GM12878 (cell line): ENCODE results near the gene OGFOD2. TPM values are rescaled to one million over a fixed set of nuclear protein-coding genes. Genes with fewer than 3 reads are reported as not detected.

Source experiments
- ATAC-seq: fragments of 200-7000 bp; cut with Tn5 transposase; 3 replicates; pipeline ENCODE4 v1.9.1; 2020; ENCODE audit warnings: mild to moderate bottlenecking, moderate library complexity
- BruUV-seq: library from RNA; stranded (reverse); fragments of 400-500 nt; replicated peaks from 2 replicates; lab custom pipeline; 2021; lab: Mats Ljungman, UMichigan
- CTCF ChIA-PET: fragments of 300-600 bp; sonication (Branson Sonifier 250); formaldehyde crosslinking; extraction: SDS; loops from one replicate; lab custom pipeline; 2021; ENCODE audit warnings: inconsistent platforms; lab: Yijun Ruan, JAX
- POLR2A ChIA-PET: fragments of 350-600 bp; formaldehyde crosslinking; extraction: SDS; loops from one replicate; lab custom pipeline; 2021; ENCODE audit warnings: inconsistent platforms; lab: Charles Lee
- RAD21 ChIA-PET: fragments of 300-600 bp; sonication (Branson Sonifier 250); formaldehyde crosslinking; loops from one replicate; lab custom pipeline; 2023; ENCODE audit warnings: antibody characterized with exemption; ENCODE audit not compliant: unreplicated experiment; lab: Charles Lee
- SMC1A ChIA-PET: fragments of 300-600 bp; sonication (Branson Sonifier 250); formaldehyde crosslinking; loops from one replicate; lab custom pipeline; 2023; ENCODE audit not compliant: unreplicated experiment, uncharacterized antibody; lab: Charles Lee
- DNase-seq: peaks from one replicate; pipeline ENCODE4 v3.0.0-alpha.2; 2011; ENCODE audit warnings: low read depth, low spot score
- FAIRE-seq: peaks from 3 replicates; lab custom pipeline; 2011; peaks lifted over from hg19 to GRCh38; lab: Jason Lieb, UNC
- H2AFZ ChIP-seq: 2 replicates; pipeline ENCODE4 v1.6.0; 2011; ENCODE audit warnings: low read depth, low read length, control low read depth; ENCODE audit not compliant: control insufficient read depth
- H3K27ac ChIP-seq: 2 replicates; pipeline ENCODE4 v1.5.1; 2011; ENCODE audit warnings: control low read depth; ENCODE audit not compliant: control insufficient read depth, insufficient read depth
- H3K27me3 ChIP-seq, 2 experiments: replicated peaks in 1 of 2; 2 replicates each; pipeline versions ENCODE4 v1.6.0 to v1.6.1; 2011; ENCODE audit warnings: low read length in 1 of 2; ENCODE audit not compliant: control insufficient read depth in 2 of 2, insufficient read depth in 2 of 2
- H3K36me3 ChIP-seq, 2 experiments: 2 replicates each; pipeline ENCODE4 v1.5.1; 2011; ENCODE audit warnings: low read length in 1 of 2; ENCODE audit not compliant: control insufficient read depth in 2 of 2, insufficient read depth in 2 of 2
- H3K4me1 ChIP-seq: 2 replicates; pipeline ENCODE4 v1.6.1; 2011; ENCODE audit warnings: mild to moderate bottlenecking, low read length, moderate library complexity, mixed read lengths; ENCODE audit not compliant: control insufficient read depth, insufficient read depth
- H3K4me2 ChIP-seq: 2 replicates; pipeline ENCODE4 v1.6.0; 2011; ENCODE audit warnings: control low read depth; ENCODE audit not compliant: control insufficient read depth, insufficient read depth
- H3K4me3 ChIP-seq: fragments of 200-600 bp; sonication (generic); 2 replicates; pipeline ENCODE4 v1.5.1; 2016
- H3K79me2 ChIP-seq: 2 replicates; pipeline ENCODE4 v1.6.0; 2011; ENCODE audit warnings: low read length; ENCODE audit not compliant: control insufficient read depth, insufficient read depth
- H3K9ac ChIP-seq: 2 replicates; pipeline ENCODE4 v1.8.0; 2011; ENCODE audit warnings: low read length, control low read depth, mixed read lengths; ENCODE audit not compliant: control insufficient read depth, insufficient read depth
- H3K9me3 ChIP-seq: replicated peaks from 3 replicates; pipeline ENCODE4 v1.5.1; 2011; ENCODE audit warnings: mild to moderate bottlenecking, low read length; ENCODE audit not compliant: control insufficient read depth, insufficient read depth
- H4K20me1 ChIP-seq: 2 replicates; pipeline ENCODE4 v1.6.0; 2011; ENCODE audit not compliant: control insufficient read depth, insufficient read depth
- CBFB ChIP-seq: IDR thresholded peaks from 2 replicates; pipeline ENCODE4 v1.6.1; 2016; ENCODE audit warnings: antibody characterized with exemption, low read depth
- CEBPB ChIP-seq, 2 experiments: fragments of 150-350 bp in 1 of 2; IDR thresholded peaks; 2 replicates each; pipeline ENCODE4 v1.6.1; 2012 to 2014; ENCODE audit warnings: low read depth in 2 of 2, low read length in 2 of 2, borderline replicate concordance in 1 of 2, inconsistent platforms in 1 of 2
- CHD1 ChIP-seq: IDR thresholded peaks from 2 replicates; pipeline ENCODE4 v1.6.1; 2012; ENCODE audit warnings: low read depth, low read length, improper control_type of control experiment
- ETV6 ChIP-seq, 2 experiments: fragments of 450-650 bp in 1 of 2; IDR thresholded peaks in 1 of 2; conservative IDR thresholded peaks in 1 of 2; 2 replicates each; pipeline ENCODE4 v1.6.1; 2014; ENCODE audit warnings: antibody characterized with exemption in 1 of 2, borderline replicate concordance in 1 of 2, low read depth in 1 of 2, mild to moderate bottlenecking in 1 of 2, moderate library complexity in 1 of 2
- HDGF ChIP-seq: fragments of 450-650 bp; IDR thresholded peaks from 2 replicates; pipeline ENCODE4 v1.6.1; 2016; ENCODE audit warnings: antibody characterized with exemption
- MEF2B ChIP-seq: fragments of 450-650 bp; IDR thresholded peaks from 2 replicates; pipeline ENCODE4 v1.6.1; 2018; ENCODE audit warnings: mild to moderate bottlenecking, moderate library complexity; ENCODE audit not compliant: partially characterized antibody, poor library complexity, severe bottlenecking
- MTA2 ChIP-seq: fragments of 450-650 bp; IDR thresholded peaks from 2 replicates; pipeline ENCODE4 v1.6.1; 2016; ENCODE audit warnings: low read depth, mild to moderate bottlenecking, moderate library complexity
- MYB ChIP-seq: fragments of 150-350 bp; IDR thresholded peaks from 2 replicates; pipeline ENCODE4 v1.6.1; 2014; ENCODE audit warnings: mild to moderate bottlenecking, low read depth, low read length, borderline replicate concordance
- PAX5 ChIP-seq: IDR thresholded peaks from 2 replicates; pipeline ENCODE4 v1.6.1; 2011; ENCODE audit warnings: low read depth, low read length, borderline replicate concordance
- RELA ChIP-seq: fragments of 450-650 bp; IDR thresholded peaks from 2 replicates; pipeline ENCODE4 v1.8.0; 2014; ENCODE audit warnings: borderline replicate concordance; ENCODE audit not compliant: partially characterized antibody
- TAF1 ChIP-seq: IDR thresholded peaks from 2 replicates; pipeline ENCODE4 v1.6.1; 2011; ENCODE audit warnings: mild to moderate bottlenecking, low read depth, low read length, borderline replicate concordance
- WRNIP1 ChIP-seq: IDR thresholded peaks from 2 replicates; pipeline ENCODE4 v1.6.1; 2011; ENCODE audit warnings: low read depth, low read length, improper control_type of control experiment, borderline replicate concordance
- ZNF622 ChIP-seq: fragments of 450-650 bp; IDR thresholded peaks from 2 replicates; pipeline ENCODE4 v1.6.1; 2017; ENCODE audit warnings: mild to moderate bottlenecking, inconsistent platforms
- ZSCAN29 ChIP-seq: fragments of 450-650 bp; IDR thresholded peaks from 2 replicates; pipeline ENCODE4 v1.6.1; 2017; ENCODE audit warnings: mild to moderate bottlenecking, moderate library complexity
- WGBS: methylation state at CpG from one replicate; pipeline ENCODE4 v1.1.6; 2016; ENCODE audit warnings: low lambda C conversion rate; ENCODE audit not compliant: insufficient replicate concordance, insufficient coverage; ENCODE audit errors: missing lambda C conversion rate; 5-methylcytosine and 5-hydroxymethylcytosine counted together
- in situ Hi-C: fragments of 300-500 bp; cut with MboI; formaldehyde crosslinking; loops from 9 replicates; pipeline ENCODE4 v1.14.3; 2018; ENCODE audit warnings: mixed read lengths
- intact Hi-C: fragments of 100-400 bp; cut with micrococcal nuclease; formaldehyde crosslinking; loops from one replicate; pipeline ENCODE4 v1.14.2; 2022; ENCODE audit not compliant: unreplicated experiment
- polyA plus RNA-seq, 11 experiments: library from polyadenylated mRNA; depleted of rRNA in 4 of 11; unstranded in 6 of 11; stranded (reverse) in 5 of 11; fragments of >200 nt; fragmentation: Nextera tagmentation in 4 of 11; fragmentation: Illumina TruSeq in 1 of 11; extraction: Ambion mirVana in 4 of 11; extraction: Trizol in 1 of 11; gene quantifications; 1 replicate in 1 of 11; 2 replicates in 10 of 11; pipeline versions ENCODE4 v1.2.1 to v1.2.3, GENCODE V29; 2011 to 2016; ENCODE audit warnings: inconsistent platforms in 2 of 11, missing spikeins in 2 of 11, low read depth in 1 of 11
- total RNA-seq, 4 experiments: library from RNA; depleted of rRNA in 3 of 4; stranded (reverse); fragments of >200 nt in 3 of 4; fragmentation: Illumina TruSeq in 1 of 4; extraction: Trizol in 1 of 4; gene quantifications; 2 replicates each; pipeline versions ENCODE4 v1.2.1 to v1.2.3, GENCODE V29; 2013 to 2021
- TF ChIP-seq, protein P1 (sequence below): IDR thresholded peaks from 2 replicates; pipeline ENCODE4 v1.6.1; 2011; ENCODE audit warnings: borderline replicate concordance, low read depth, mild to moderate bottlenecking, moderate library complexity, low read length; ENCODE audit not compliant: insufficient read depth, poor library complexity, severe bottlenecking
- TF ChIP-seq, protein P2 (sequence below): fragments of 450-650 bp; IDR thresholded peaks from 2 replicates; pipeline ENCODE4 v1.6.1; 2016; ENCODE audit warnings: mild to moderate bottlenecking, moderate library complexity, borderline replicate concordance
- TF ChIP-seq, protein P3 (sequence below): fragments of 450-650 bp; IDR thresholded peaks from 2 replicates; pipeline ENCODE4 v1.6.1; 2017; ENCODE audit warnings: borderline replicate concordance

The OGFOD2 gene
- total and polyA plus RNA-seq, 10 of the 15 experiments (the other 5 are each of a cell fraction or from before 2014, with no cell fraction given): 0.93 to 29.2 (median 16.3) TPM

DNA sequence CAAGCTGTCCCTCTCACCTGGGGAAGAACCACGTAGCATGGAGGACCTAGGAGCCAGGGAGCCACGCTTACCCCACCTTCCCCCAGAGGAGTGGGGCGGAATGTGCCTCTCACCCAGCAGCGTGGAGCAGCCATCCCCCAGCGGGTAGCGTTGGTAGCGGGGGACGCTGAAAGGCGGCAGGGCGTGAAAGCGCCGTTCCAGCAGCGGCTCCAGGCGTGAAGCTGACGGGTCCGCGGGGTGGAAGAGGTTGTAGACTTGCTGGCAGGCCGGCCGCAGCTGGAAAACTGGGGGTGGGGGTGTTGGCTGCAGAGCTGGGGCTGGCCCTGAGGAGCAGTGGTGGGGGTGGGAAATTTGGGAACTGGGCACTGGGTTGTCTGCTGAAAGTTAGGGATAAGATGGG is 17.3 kb downstream of the OGFOD2 start:
- DNase-seq (no peak), FAIRE-seq (no peak), ATAC-seq (no peak)
- TF ChIP-seq CEBPB (IDR thresholded peaks at IDR 0.05; ENCODE audit: borderline replicate concordance in 1 of 2, low read depth in 2 of 2, low read length in 2 of 2) (no peak), CBFB (no peak), MYB (no peak), WRNIP1 (no peak), CHD1 (no peak), MTA2 (no peak), HDGF (no peak), PAX5 (no peak), ZNF622 (no peak), RELA (no peak), ETV6 (conservative IDR thresholded peaks at IDR 0.05 in 1 of 2, IDR thresholded peaks at IDR 0.05 in 1 of 2; ENCODE audit: borderline replicate concordance in 1 of 2, low read depth in 1 of 2) (no peak), TAF1 (no peak), MEF2B (no peak), ZSCAN29 (no peak)
- TF ChIP-seq, protein P1, sequence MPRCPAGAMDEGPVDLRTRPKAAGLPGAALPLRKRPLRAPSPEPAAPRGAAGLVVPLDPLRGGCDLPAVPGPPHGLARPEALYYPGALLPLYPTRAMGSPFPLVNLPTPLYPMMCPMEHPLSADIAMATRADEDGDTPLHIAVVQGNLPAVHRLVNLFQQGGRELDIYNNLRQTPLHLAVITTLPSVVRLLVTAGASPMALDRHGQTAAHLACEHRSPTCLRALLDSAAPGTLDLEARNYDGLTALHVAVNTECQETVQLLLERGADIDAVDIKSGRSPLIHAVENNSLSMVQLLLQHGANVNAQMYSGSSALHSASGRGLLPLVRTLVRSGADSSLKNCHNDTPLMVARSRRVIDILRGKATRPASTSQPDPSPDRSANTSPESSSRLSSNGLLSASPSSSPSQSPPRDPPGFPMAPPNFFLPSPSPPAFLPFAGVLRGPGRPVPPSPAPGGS: no peak
- TF ChIP-seq, protein P2, sequence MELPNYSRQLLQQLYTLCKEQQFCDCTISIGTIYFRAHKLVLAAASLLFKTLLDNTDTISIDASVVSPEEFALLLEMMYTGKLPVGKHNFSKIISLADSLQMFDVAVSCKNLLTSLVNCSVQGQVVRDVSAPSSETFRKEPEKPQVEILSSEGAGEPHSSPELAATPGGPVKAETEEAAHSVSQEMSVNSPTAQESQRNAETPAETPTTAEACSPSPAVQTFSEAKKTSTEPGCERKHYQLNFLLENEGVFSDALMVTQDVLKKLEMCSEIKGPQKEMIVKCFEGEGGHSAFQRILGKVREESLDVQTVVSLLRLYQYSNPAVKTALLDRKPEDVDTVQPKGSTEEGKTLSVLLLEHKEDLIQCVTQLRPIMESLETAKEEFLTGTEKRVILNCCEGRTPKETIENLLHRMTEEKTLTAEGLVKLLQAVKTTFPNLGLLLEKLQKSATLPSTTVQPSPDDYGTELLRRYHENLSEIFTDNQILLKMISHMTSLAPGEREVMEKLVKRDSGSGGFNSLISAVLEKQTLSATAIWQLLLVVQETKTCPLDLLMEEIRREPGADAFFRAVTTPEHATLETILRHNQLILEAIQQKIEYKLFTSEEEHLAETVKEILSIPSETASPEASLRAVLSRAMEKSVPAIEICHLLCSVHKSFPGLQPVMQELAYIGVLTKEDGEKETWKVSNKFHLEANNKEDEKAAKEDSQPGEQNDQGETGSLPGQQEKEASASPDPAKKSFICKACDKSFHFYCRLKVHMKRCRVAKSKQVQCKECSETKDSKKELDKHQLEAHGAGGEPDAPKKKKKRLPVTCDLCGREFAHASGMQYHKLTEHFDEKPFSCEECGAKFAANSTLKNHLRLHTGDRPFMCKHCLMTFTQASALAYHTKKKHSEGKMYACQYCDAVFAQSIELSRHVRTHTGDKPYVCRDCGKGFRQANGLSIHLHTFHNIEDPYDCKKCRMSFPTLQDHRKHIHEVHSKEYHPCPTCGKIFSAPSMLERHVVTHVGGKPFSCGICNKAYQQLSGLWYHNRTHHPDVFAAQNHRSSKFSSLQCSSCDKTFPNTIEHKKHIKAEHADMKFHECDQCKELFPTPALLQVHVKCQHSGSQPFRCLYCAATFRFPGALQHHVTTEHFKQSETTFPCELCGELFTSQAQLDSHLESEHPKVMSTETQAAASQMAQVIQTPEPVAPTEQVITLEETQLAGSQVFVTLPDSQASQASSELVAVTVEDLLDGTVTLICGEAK: no peak
- TF ChIP-seq, protein P3, sequence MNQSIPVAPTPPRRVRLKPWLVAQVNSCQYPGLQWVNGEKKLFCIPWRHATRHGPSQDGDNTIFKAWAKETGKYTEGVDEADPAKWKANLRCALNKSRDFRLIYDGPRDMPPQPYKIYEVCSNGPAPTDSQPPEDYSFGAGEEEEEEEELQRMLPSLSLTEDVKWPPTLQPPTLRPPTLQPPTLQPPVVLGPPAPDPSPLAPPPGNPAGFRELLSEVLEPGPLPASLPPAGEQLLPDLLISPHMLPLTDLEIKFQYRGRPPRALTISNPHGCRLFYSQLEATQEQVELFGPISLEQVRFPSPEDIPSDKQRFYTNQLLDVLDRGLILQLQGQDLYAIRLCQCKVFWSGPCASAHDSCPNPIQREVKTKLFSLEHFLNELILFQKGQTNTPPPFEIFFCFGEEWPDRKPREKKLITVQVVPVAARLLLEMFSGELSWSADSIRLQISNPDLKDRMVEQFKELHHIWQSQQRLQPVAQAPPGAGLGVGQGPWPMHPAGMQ: no peak
- RAD21 ChIA-PET: interaction anchor here (0.6 to 1.1 kb wide), 2 partner anchors 11 to 245 kb away, joined by 3 read pairs; no protein-coding TSS in a partner anchor
- H3K27ac ChIP-seq: no peak overlapping the region
- CTCF ChIA-PET: interaction anchor here (2.7 kb wide), 1 partner anchor 245 kb away, joined by 11 read pairs; no protein-coding TSS in a partner anchor
- SMC1A ChIA-PET: interaction anchor here (1.4 kb wide), 1 partner anchor 103 kb away, joined by 5 read pairs; no protein-coding TSS in a partner anchor
- POLR2A ChIA-PET: no interaction called here
- in situ Hi-C loops: no loop called here
- H3K4me3 ChIP-seq: no peak overlapping the region
- no peak overlapping the region for H3K4me2 ChIP-seq
- no peaks in the 10 kb centered on the region for H3K36me3 ChIP-seq
- no peaks in the 10 kb centered on the region; a peak in 1 of 4 replicates for H3K27me3 ChIP-seq
- H3K4me1 ChIP-seq: peaks cover 9% of the 10 kb centered on the region
- intact Hi-C loops: no loop called here
- 90% methylated on average over 15 of the region's 19 CpGs for WGBS
- H4K20me1 ChIP-seq: no peaks in the 10 kb centered on the region
- H3K9ac ChIP-seq: no peak overlapping the region
- no peak overlapping the region for H2AFZ ChIP-seq
- no TSS peak for BruUV-seq
- no peaks in the 10 kb centered on the region for H3K79me2 ChIP-seq
- no peaks in the 10 kb centered on the region for H3K9me3 ChIP-seq
